ENCODE measurements around the gene NFIC. TPM values are rescaled to one million over a fixed set of nuclear protein-coding genes. Genes with fewer than 3 reads are reported as not detected.
"Not testable (repeated sequence)": the region's sequence is repeated elsewhere in the genome, so short reads cannot be mapped to it uniquely, and the experiment has no call there.

The NFIC gene
- total RNA-seq, 1 donor from 2014 or later, result 32.9 TPM

GRCh38 chr19:3325451-3325850 lies 40.9 kb upstream of the NFIC start:
- Mint-ChIP-seq H3K36me3 (no peaks in the 10 kb centered on the region), H3K9me3 (no peaks in the 10 kb centered on the region), H3K27ac (no peak overlapping the region), H3K4me1 (no peaks in the 10 kb centered on the region), H3K4me3 (no peak overlapping the region), H3K27me3 (ENCODE audit: low read depth) (peaks cover 32% of the 10 kb centered on the region)
- DNase-seq (ENCODE audit: low spot score in 2 of 2, unreplicated experiment in 2 of 2), result no peak
- TF ChIP-seq CTCF (IDR thresholded peaks at IDR 0.05; ENCODE audit: unreplicated experiment), result no peak

- TF ChIP-seq CTCF (IDR thresholded peaks at IDR 0.05; ENCODE audit: unreplicated experiment), result no peak
- H3K4me1 Mint-ChIP-seq, result no peaks in the 10 kb centered on the region
- DNase-seq (ENCODE audit: low spot score in 2 of 2, unreplicated experiment in 2 of 2), result no peak
- H3K4me3 Mint-ChIP-seq, result no peak overlapping the region
- no peaks in the 10 kb centered on the region for H3K9me3 Mint-ChIP-seq
- no peaks in the 10 kb centered on the region for H3K36me3 Mint-ChIP-seq
- H3K27me3 Mint-ChIP-seq (ENCODE audit: low read depth), result peaks cover 50% of the 10 kb centered on the region
- H3K27ac Mint-ChIP-seq, result no peak overlapping the region
These were observed 37.6 kb upstream of the NFIC start for GRCh38 chr19:3328743-3329142.

GRCh38 chr19:3330047-3330446 lies 36.3 kb upstream of the NFIC start:
- no peaks in the 10 kb centered on the region for H3K9me3 Mint-ChIP-seq
- TF ChIP-seq CTCF (IDR thresholded peaks at IDR 0.05; ENCODE audit: unreplicated experiment), result no peak
- no peak overlapping the region for H3K4me3 Mint-ChIP-seq
- no peaks in the 10 kb centered on the region for H3K4me1 Mint-ChIP-seq
- DNase-seq (ENCODE audit: low spot score in 2 of 2, unreplicated experiment in 2 of 2), result no peak
- H3K27ac Mint-ChIP-seq, result no peak overlapping the region
- peaks cover 57% of the 10 kb centered on the region for H3K27me3 Mint-ChIP-seq (ENCODE audit: low read depth)
- H3K36me3 Mint-ChIP-seq, result no peaks in the 10 kb centered on the region

GRCh38 chr19:3332232-3332631 lies 34.2 kb upstream of the NFIC start:
- H3K4me3 Mint-ChIP-seq; H3K9me3 Mint-ChIP-seq; H3K27ac Mint-ChIP-seq; H3K36me3 Mint-ChIP-seq; DNase-seq (ENCODE audit: low spot score in 2 of 2, unreplicated experiment in 2 of 2); H3K4me1 Mint-ChIP-seq: not testable (repeated sequence)
- H3K27me3 Mint-ChIP-seq (ENCODE audit: low read depth), result peaks cover 69% of the 10 kb centered on the region

- DNase-seq (ENCODE audit: low spot score in 2 of 2, unreplicated experiment in 2 of 2), result no peak
- Mint-ChIP-seq H3K27me3 (ENCODE audit: low read depth) (peaks cover 67% of the 10 kb centered on the region), H3K4me3 (no peak overlapping the region), H3K27ac (no peak overlapping the region), H3K9me3 (no peaks in the 10 kb centered on the region), H3K36me3 (no peaks in the 10 kb centered on the region), H3K4me1 (no peaks in the 10 kb centered on the region)
- no peak for TF ChIP-seq CTCF (IDR thresholded peaks at IDR 0.05; ENCODE audit: unreplicated experiment)
These were observed 33.3 kb upstream of the NFIC start for GRCh38 chr19:3333020-3333583.

- Mint-ChIP-seq H3K4me1 (no peaks in the 10 kb centered on the region), H3K36me3 (no peaks in the 10 kb centered on the region), H3K4me3 (no peak overlapping the region), H3K27me3 (ENCODE audit: low read depth) (peaks cover 62% of the 10 kb centered on the region), H3K9me3 (no peaks in the 10 kb centered on the region), H3K27ac (no peak overlapping the region)
- no peak for DNase-seq (ENCODE audit: low spot score in 2 of 2, unreplicated experiment in 2 of 2)
- TF ChIP-seq CTCF (IDR thresholded peaks at IDR 0.05; ENCODE audit: unreplicated experiment), result no peak
These were observed 32.7 kb upstream of the NFIC start for GRCh38 chr19:3333662-3334061.

GRCh38 chr19:3334749-3335430 lies 31.5 kb upstream of the NFIC start:
- H3K9me3 Mint-ChIP-seq; H3K4me1 Mint-ChIP-seq; H3K36me3 Mint-ChIP-seq; H3K27ac Mint-ChIP-seq; H3K4me3 Mint-ChIP-seq; DNase-seq (ENCODE audit: low spot score in 2 of 2, unreplicated experiment in 2 of 2): not testable (repeated sequence)
- peaks cover 58% of the 10 kb centered on the region for H3K27me3 Mint-ChIP-seq (ENCODE audit: low read depth)

All from mesothelial cell of epicardium (in vitro differentiated cells).